B cell (primary cell): ENCODE data around the gene ZNF79. TPM values are rescaled to one million over a fixed set of nuclear protein-coding genes. Genes with fewer than 3 reads are reported as not detected.

Experiments used
- ATAC-seq: fragments of 200-7000 bp; cut with Tn5 transposase; one replicate; pipeline ENCODE4 v1.10.0; 2021; ENCODE audit warnings: low read depth, mild to moderate bottlenecking, moderate number of reproducible peaks, moderate library complexity
- CTCF ChIA-PET: fragments of 350-600 bp; sonication (Branson Sonifier 250); formaldehyde crosslinking; loops from one replicate; lab custom pipeline; 2021; ENCODE audit warnings: antibody characterized with exemption, inconsistent platforms; lab: Charles Lee
- POLR2A ChIA-PET: fragments of 350-600 bp; sonication (Branson Sonifier 250); formaldehyde crosslinking; loops from one replicate; lab custom pipeline; 2021; ENCODE audit warnings: antibody characterized with exemption; lab: Charles Lee
- DNase-seq: peaks from one replicate; pipeline ENCODE4 v3.0.0; 2013
- H2AFZ ChIP-seq: 2 replicates; pipeline ENCODE4 v1.6.1; 2012; ENCODE audit warnings: mild to moderate bottlenecking, low read depth, low read length; ENCODE audit not compliant: insufficient read depth, poor library complexity, severe bottlenecking
- H3K27ac ChIP-seq, 2 donors: 1 replicate in 1 of 2; 2 replicates in 1 of 2; pipeline ENCODE4 v1.5.1; 2012 to 2013; ENCODE audit warnings: low read length in 2 of 2, mild to moderate bottlenecking in 2 of 2, moderate library complexity in 1 of 2
- H3K27me3 ChIP-seq, 4 experiments: fragments of 200-600 bp in 1 of 4; sonication (generic) in 1 of 4; replicated peaks in 1 of 4; 1 replicate in 2 of 4; 2 replicates in 2 of 4; pipeline versions ENCODE4 v1.6.1 to v1.7.0; 2013 to 2016; ENCODE audit warnings: low read length in 3 of 4, mild to moderate bottlenecking in 2 of 4, mixed read lengths in 1 of 4, moderate library complexity in 1 of 4; ENCODE audit not compliant: insufficient read depth in 4 of 4, control insufficient read depth in 3 of 4; ENCODE audit errors: control extremely low read depth in 1 of 4
- H3K36me3 ChIP-seq, 2 experiments: replicated peaks in 1 of 2; 1 replicate in 1 of 2; 2 replicates in 1 of 2; pipeline versions ENCODE4 v1.6.1 to v1.7.1; 2013; ENCODE audit warnings: low read length in 1 of 2; ENCODE audit not compliant: insufficient read depth in 2 of 2, control insufficient read depth in 1 of 2; ENCODE audit errors: control extremely low read depth in 1 of 2, extremely low read depth in 1 of 2
- H3K4me1 ChIP-seq, 2 donors: fragments of 200-600 bp in 1 of 2; sonication (generic) in 1 of 2; 1 replicate in 1 of 2; 2 replicates in 1 of 2; pipeline versions ENCODE4 v1.5.1 to v1.6.1; 2013 to 2017; ENCODE audit warnings: low read length in 2 of 2; ENCODE audit not compliant: control insufficient read depth in 2 of 2, insufficient read depth in 2 of 2
- H3K4me2 ChIP-seq: replicated peaks from 2 replicates; pipeline ENCODE3; 2012; ENCODE audit warnings: mild to moderate bottlenecking, low read depth, low read length; ENCODE audit not compliant: poor library complexity, severe bottlenecking
- H3K4me3 ChIP-seq, 5 experiments: fragments of 200-600 bp in 1 of 5; sonication (generic) in 1 of 5; 1 replicate in 3 of 5; 2 replicates in 2 of 5; pipeline versions ENCODE4 v1.5.1 to v1.7.0; 2011 to 2016; ENCODE audit warnings: low read length in 4 of 5, mild to moderate bottlenecking in 4 of 5, low read depth in 2 of 5, control low read depth in 1 of 5, moderate library complexity in 1 of 5; ENCODE audit not compliant: insufficient read depth in 1 of 5; ENCODE audit errors: control extremely low read depth in 1 of 5, extremely low read depth in 1 of 5
- H3K79me2 ChIP-seq: fragments of 200-600 bp; sonication (generic); one replicate; pipeline ENCODE4 v1.6.0; 2016; ENCODE audit warnings: low read length; ENCODE audit not compliant: control insufficient read depth, insufficient read depth
- H3K9ac ChIP-seq: fragments of 200-600 bp; sonication (generic); 2 replicates; pipeline ENCODE4 v1.6.1; 2017; ENCODE audit warnings: mild to moderate bottlenecking, low read length, moderate library complexity
- H3K9me3 ChIP-seq, 3 donors: one replicate each; pipeline versions ENCODE4 v1.6.1 to v1.7.1; 2013; ENCODE audit warnings: low read length in 2 of 3; ENCODE audit not compliant: control insufficient read depth in 2 of 3, insufficient read depth in 1 of 3; ENCODE audit errors: control extremely low read depth in 1 of 3
- H4K20me1 ChIP-seq: 2 replicates; pipeline ENCODE4 v1.6.0; 2012; ENCODE audit warnings: mild to moderate bottlenecking, low read length; ENCODE audit not compliant: insufficient read depth, control insufficient read depth, poor library complexity, severe bottlenecking
- H3K27ac Mint-ChIP-seq: one replicate; pipeline ENCODE4 v1.8.0; 2021; ENCODE audit warnings: mixed read lengths
- H3K27me3 Mint-ChIP-seq: one replicate; pipeline ENCODE4 v1.8.0; 2021; ENCODE audit warnings: mixed read lengths
- H3K4me1 Mint-ChIP-seq: one replicate; pipeline ENCODE4 v1.8.0; 2021; ENCODE audit warnings: mixed read lengths
- H3K4me3 Mint-ChIP-seq: one replicate; pipeline ENCODE4 v1.8.0; 2021; ENCODE audit warnings: mixed read lengths
- H3K9me3 Mint-ChIP-seq: one replicate; pipeline ENCODE4 v1.8.0; 2022; ENCODE audit warnings: mixed read lengths; ENCODE audit not compliant: insufficient read depth
- EZH2 ChIP-seq: IDR thresholded peaks from 2 replicates; pipeline ENCODE4 v1.6.1; 2012; ENCODE audit warnings: borderline replicate concordance, low read depth, mild to moderate bottlenecking, moderate library complexity, low read length; ENCODE audit not compliant: insufficient read depth, poor library complexity, severe bottlenecking
- WGBS: methylation state at CpG from one replicate; pipeline ENCODE4 v1.1.5; 2013; ENCODE audit warnings: missing lambda C conversion rate; ENCODE audit not compliant: insufficient coverage; 5-methylcytosine and 5-hydroxymethylcytosine counted together
- intact Hi-C: fragments of 100-400 bp; cut with micrococcal nuclease; formaldehyde crosslinking; loops from one replicate; pipeline ENCODE4 v1.10.0; 2022
- polyA plus RNA-seq: library from polyadenylated mRNA; depleted of rRNA; stranded (reverse); fragments of >200 nt; gene quantifications from 2 replicates; pipeline ENCODE4 v1.2.3, GENCODE V29; 2012
- total RNA-seq, 2 donors: library from RNA; stranded (reverse); fragments of 120-200 nt in 1 of 2; gene quantifications; 1 replicate in 1 of 2; 2 replicates in 1 of 2; pipeline versions ENCODE4 v1.2.3 to v1.2.4, GENCODE V29; 2013 to 2022
- TF ChIP-seq, protein P1 (sequence below): fragments of 200-600 bp; IDR thresholded peaks from one replicate; pipeline ENCODE4 v1.8.0; 2022; ENCODE audit warnings: antibody characterized with exemption, mild to moderate bottlenecking

The ZNF79 gene
- total and polyA plus RNA-seq, 2 donors (not counting 1 experiment from before 2014, with no cell fraction given): 4.8 to 16.1 TPM

- H3K9me3 ChIP-seq: no peaks in the 10 kb centered on the region
- Mint-ChIP-seq H3K4me3 (no peak overlapping the region), H3K4me1 (peaks cover 16% of the 10 kb centered on the region), H3K9me3 (no peaks in the 10 kb centered on the region), H3K27me3 (no peaks in the 10 kb centered on the region), H3K27ac (no peak overlapping the region)
- peaks cover 10 to 19% of the 10 kb centered on the region in 2 donors for H3K4me1 ChIP-seq
- ChIA-PET POLR2A (interaction anchor here (0.7 kb wide), 1 partner anchor 34 kb away, joined by 4 read pairs; no protein-coding TSS in a partner anchor), CTCF (no interaction called here)
- peaks cover 0 to 41% of the 10 kb centered on the region in 2 experiments for H3K36me3 ChIP-seq
- H3K4me2 ChIP-seq: no peak overlapping the region
- DNase-seq (no peak), ATAC-seq (no peak)
- H3K79me2 ChIP-seq: no peaks in the 10 kb centered on the region
- intact Hi-C loops: loop anchor here (10.0 kb wide), 1 partner anchor 817 kb away; the partner anchor contains the start of genes GOLGA2 and SWI5
- TF ChIP-seq, protein P1, sequence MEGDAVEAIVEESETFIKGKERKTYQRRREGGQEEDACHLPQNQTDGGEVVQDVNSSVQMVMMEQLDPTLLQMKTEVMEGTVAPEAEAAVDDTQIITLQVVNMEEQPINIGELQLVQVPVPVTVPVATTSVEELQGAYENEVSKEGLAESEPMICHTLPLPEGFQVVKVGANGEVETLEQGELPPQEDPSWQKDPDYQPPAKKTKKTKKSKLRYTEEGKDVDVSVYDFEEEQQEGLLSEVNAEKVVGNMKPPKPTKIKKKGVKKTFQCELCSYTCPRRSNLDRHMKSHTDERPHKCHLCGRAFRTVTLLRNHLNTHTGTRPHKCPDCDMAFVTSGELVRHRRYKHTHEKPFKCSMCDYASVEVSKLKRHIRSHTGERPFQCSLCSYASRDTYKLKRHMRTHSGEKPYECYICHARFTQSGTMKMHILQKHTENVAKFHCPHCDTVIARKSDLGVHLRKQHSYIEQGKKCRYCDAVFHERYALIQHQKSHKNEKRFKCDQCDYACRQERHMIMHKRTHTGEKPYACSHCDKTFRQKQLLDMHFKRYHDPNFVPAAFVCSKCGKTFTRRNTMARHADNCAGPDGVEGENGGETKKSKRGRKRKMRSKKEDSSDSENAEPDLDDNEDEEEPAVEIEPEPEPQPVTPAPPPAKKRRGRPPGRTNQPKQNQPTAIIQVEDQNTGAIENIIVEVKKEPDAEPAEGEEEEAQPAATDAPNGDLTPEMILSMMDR: no peak
- TF ChIP-seq EZH2: no peak
- no peak overlapping the region for H3K4me3 ChIP-seq
- no peak overlapping the region for H3K9ac ChIP-seq
- H2AFZ ChIP-seq: no peak overlapping the region
- H3K27ac ChIP-seq: no peak overlapping the region
- WGBS: 94% methylated on average over 16 of the region's 17 CpGs
- H3K27me3 ChIP-seq: no peaks in the 10 kb centered on the region
- no peaks in the 10 kb centered on the region for H4K20me1 ChIP-seq
These were observed 33.2 kb downstream of the ZNF79 start for GRCh38 chr9:127457191-127457878.

- Mint-ChIP-seq H3K4me3 (no peak overlapping the region), H3K27ac (no peak overlapping the region), H3K9me3 (no peaks in the 10 kb centered on the region), H3K4me1 (peaks cover 12% of the 10 kb centered on the region), H3K27me3 (no peaks in the 10 kb centered on the region)
- Histone ChIP-seq H3K79me2 (no peaks in the 10 kb centered on the region), H4K20me1 (no peaks in the 10 kb centered on the region), H3K4me3 (no peak overlapping the region), H3K9ac (no peak overlapping the region), H2AFZ (no peak overlapping the region), H3K27ac (no peak overlapping the region), H3K36me3 (peaks cover 0 to 52% of the 10 kb centered on the region in 2 experiments), H3K4me1 (peaks cover 7 to 13% of the 10 kb centered on the region in 2 donors), H3K4me2 (no peak overlapping the region), H3K9me3 (no peaks in the 10 kb centered on the region), H3K27me3 (no peaks in the 10 kb centered on the region)
- TF ChIP-seq, protein P1: no peak
- no peak for TF ChIP-seq EZH2
- POLR2A ChIA-PET: no interaction called here
- 80% methylated on average over 8 of the region's 9 CpGs for whole genome bisulfite sequencing
- intact Hi-C loops: loop anchor here (10.0 kb wide), 1 partner anchor 816 kb away; the partner anchor contains the start of genes GOLGA2 and SWI5
- no peak for DNase-seq
- CTCF ChIA-PET: no interaction called here
- ATAC-seq: no peak
These were observed 34.7 kb downstream of the ZNF79 start for GRCh38 chr9:127458921-127459320.
